ENCODE results near the gene ENOX1. TPM values are rescaled to one million over a fixed set of nuclear protein-coding genes. Genes with fewer than 3 reads are reported as not detected.

The ENOX1 gene
- total and polyA plus RNA-seq, 2 donors (not counting 3 experiments of a cell fraction or from before 2014, with no cell fraction given) = 0.17 to 0.97 TPM

DNA sequence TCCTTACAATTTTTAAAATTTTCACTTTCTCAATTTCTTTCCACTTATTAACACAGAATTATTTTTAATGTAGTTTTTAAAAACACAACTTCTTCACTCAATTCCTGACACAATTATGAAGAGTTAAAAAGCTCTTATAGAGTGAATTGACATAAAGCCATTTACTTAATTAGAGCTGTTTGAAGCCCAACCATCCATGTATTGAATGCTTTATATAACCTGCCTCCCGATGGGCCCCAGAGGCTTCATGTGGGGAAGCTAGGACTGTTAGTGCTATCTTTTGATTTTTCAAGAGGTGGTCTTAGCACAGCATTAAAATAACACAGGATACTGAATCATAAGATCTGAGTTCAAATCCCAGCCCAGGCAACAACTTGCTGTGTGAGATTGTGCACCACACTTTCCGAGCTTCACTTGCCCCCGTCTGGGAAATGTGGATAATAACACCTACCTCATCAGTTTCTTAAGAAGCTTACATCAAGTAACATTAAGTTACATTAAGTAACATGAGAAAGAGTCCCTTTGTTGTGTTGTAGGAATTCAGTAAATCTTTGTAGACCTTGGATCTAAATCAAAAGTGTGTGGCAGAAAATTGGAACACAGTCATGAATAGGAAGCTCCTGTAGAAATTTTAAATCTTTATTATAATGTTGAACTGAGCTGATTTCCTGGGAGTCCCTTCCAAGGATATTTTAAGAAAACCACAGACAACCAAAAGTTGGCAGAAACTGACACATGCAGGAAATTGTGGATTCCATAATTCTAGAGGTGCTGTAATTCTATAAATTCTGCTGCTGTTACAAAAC, 5.5 kb upstream of the ENOX1 start:
- Histone ChIP-seq H3K36me3 (ENCODE audit: control insufficient read depth in 2 of 2, extremely low read depth in 1 of 2, insufficient read depth in 2 of 2, low read length in 2 of 2) (no peaks in the 10 kb centered on the region), H3K4me2 (ENCODE audit: insufficient read depth, low read length) (no peak overlapping the region), H3K4me3 (replicated peaks in 1 of 3; ENCODE audit: insufficient read depth in 1 of 3, low read depth in 1 of 3, low read length in 3 of 3) (no peak overlapping the region), H3K27me3 (ENCODE audit: control insufficient read depth in 2 of 2, insufficient read depth in 2 of 2, low read length in 2 of 2) (peaks cover 0 to 2% of the 10 kb centered on the region in 2 experiments), H3K9me1 (replicated peaks; ENCODE audit: control insufficient read depth, extremely low read depth, insufficient read depth, low read length) (no peaks in the 10 kb centered on the region), H4K20me1 (replicated peaks; ENCODE audit: control insufficient read depth, extremely low read depth, insufficient read depth, low read length) (no peaks in the 10 kb centered on the region), H3K4me1 (ENCODE audit: control insufficient read depth, extremely low read depth, insufficient read depth, low read length) (peaks cover 6% of the 10 kb centered on the region), H3K9me3 (replicated peaks; ENCODE audit: control insufficient read depth, insufficient read depth, low read length) (no peaks in the 10 kb centered on the region), H2AFZ (ENCODE audit: low read depth, low read length) (no peak overlapping the region), H3K79me2 (ENCODE audit: control insufficient read depth, insufficient read depth, low read length) (no peaks in the 10 kb centered on the region), H3K9ac (replicated peaks; ENCODE audit: extremely low read depth, insufficient read depth, low read length) (no peak overlapping the region), H3K27ac (ENCODE audit: insufficient read depth, low read depth, low read length) (no peak overlapping the region)
- ChIA-PET CTCF (interaction anchor here (1.0 to 3.6 kb wide), 6 partner anchors 10 to 707 kb away, joined by 3 to 23 read pairs (median 5); no protein-coding TSS in a partner anchor), POLR2A (no interaction called here)
- dilution Hi-C loops (cut with MboI; ENCODE audit: extremely low pct_ligation_motif_present, low sequenced_read_pairs) (no loop called here), intact Hi-C loops (cut with micrococcal nuclease) (no loop called here)
- FAIRE-seq = no peak
- BruUV-seq (replicated peaks) = no TSS peak
- TF ChIP-seq JUN (IDR thresholded peaks at IDR 0.05; ENCODE audit: borderline replicate concordance, insufficient read depth, insufficient read length, low read depth) (no peak), MYC (IDR thresholded peaks at IDR 0.05; ENCODE audit: low read depth, low read length) (no peak), POLR2AphosphoS5 (IDR thresholded peaks at IDR 0.05; ENCODE audit: insufficient read depth, low read depth, low read length) (no peak), CTCF (IDR thresholded peaks at IDR 0.05; ENCODE audit: extremely low read depth in 1 of 2, insufficient read depth in 1 of 2, low read depth in 1 of 2, low read length in 2 of 2) (no peak), FOS (IDR thresholded peaks at IDR 0.05; ENCODE audit: borderline replicate concordance, insufficient read depth, low read length) (no peak), POLR2A (IDR thresholded peaks at IDR 0.05; ENCODE audit: low read depth, low read length) (no peak), GATA2 (IDR thresholded peaks at IDR 0.05; ENCODE audit: insufficient read depth, insufficient read length, low read depth, low read length) (no peak), EZH2 (IDR thresholded peaks at IDR 0.05; ENCODE audit: borderline replicate concordance, low read depth, low read length, severe bottlenecking) (no peak)
- TF ChIP-seq, protein P1, sequence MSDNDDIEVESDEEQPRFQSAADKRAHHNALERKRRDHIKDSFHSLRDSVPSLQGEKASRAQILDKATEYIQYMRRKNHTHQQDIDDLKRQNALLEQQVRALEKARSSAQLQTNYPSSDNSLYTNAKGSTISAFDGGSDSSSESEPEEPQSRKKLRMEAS (IDR thresholded peaks at IDR 0.05; ENCODE audit: insufficient read depth, insufficient read length) = no peak
- DNase-seq (ENCODE audit: low read depth, low spot score) = no peak
